Body of pancreas (tissue), 4 donors: Measurements from ENCODE around the gene CDK5RAP2.

Source experiments
- CTCF ChIP-seq, 7 experiments: fragments of 450-650 bp in 4 of 7; fragments of 200-600 bp in 3 of 7; sonication (generic) in 3 of 7; IDR thresholded peaks; one replicate each; pipeline ENCODE4 v1.5.1; 2016 to 2019; ENCODE audit warnings: antibody characterized with exemption in 7 of 7
- POLR2A ChIP-seq, 3 donors: fragments of 450-650 bp; IDR thresholded peaks; one replicate each; pipeline ENCODE4 v1.6.1; 2016; ENCODE audit warnings: antibody characterized with exemption in 3 of 3, mild to moderate bottlenecking in 2 of 3

DNA sequence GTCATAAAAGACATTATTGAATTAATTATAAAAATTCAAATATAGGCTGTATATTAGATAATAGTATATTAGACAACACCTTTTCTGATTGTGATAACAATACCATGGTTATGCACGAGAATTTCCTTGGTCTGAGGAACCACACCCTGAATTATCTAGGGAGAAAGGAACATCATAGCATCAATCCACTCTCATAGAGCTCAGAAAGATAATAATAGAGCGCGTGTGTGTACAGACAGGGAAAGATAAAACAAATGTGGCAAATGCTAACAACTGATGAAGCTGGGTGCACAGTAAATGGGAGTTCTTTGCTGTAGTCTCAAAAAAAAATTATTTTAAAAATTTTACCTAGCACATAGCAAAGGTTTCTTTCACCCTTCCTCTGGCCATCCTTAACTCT is 143.5 kb downstream of the CDK5RAP2 start:
- TF ChIP-seq CTCF (IDR thresholded peaks at IDR 0.05) (no peak), POLR2A (IDR thresholded peaks at IDR 0.05) (no peak)
